RWPE1 (cell line): ENCODE results near the gene CXorf65.

ENCODE experiments used
- CTCF ChIA-PET: fragments of 350-600 bp; sonication (Branson Sonifier 250); formaldehyde crosslinking; extraction: SDS; loops from one replicate; lab custom pipeline; 2021; lab: Yijun Ruan, JAX
- POLR2A ChIA-PET: fragments of 400-600 bp; formaldehyde crosslinking; extraction: SDS; loops from one replicate; lab custom pipeline; 2020; ENCODE audit warnings: antibody characterized with exemption; ENCODE audit not compliant: low non-redundant PET; lab: Yijun Ruan, JAX
- DNase-seq: peaks from one replicate; pipeline ENCODE4 v3.0.0; 2012; ENCODE audit warnings: low spot score
- H3K27ac ChIP-seq: fragments of 450-650 bp; 2 replicates; pipeline ENCODE4 v1.5.1; 2017
- CTCF ChIP-seq: fragments of 450-650 bp; conservative IDR thresholded peaks from 2 replicates; pipeline ENCODE4 v1.5.1; 2017; ENCODE audit warnings: low read depth, mild to moderate bottlenecking

CXorf65 gene

DNA sequence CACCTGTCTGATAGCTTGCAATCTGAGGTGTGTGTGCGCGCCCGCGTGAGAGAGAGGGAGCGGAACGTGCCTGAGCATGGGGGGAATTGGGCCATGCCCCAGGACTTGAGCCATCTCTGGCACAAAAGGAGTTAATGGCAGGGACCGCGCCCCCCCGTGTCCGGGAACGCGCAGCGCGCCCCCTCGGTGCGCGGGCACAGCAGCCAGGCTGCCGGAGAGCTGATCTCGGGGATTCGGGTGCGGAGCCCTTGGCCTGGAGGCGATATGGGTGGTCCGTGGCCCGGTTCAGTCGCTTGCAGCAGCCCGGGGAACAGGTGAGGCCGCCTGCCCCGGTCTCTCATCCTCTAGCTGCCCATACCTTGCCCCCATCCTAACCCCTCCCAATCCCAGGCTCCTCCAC lies 38.1 kb upstream of the CXorf65 start, which contains the start of gene NLGN3:
TSS of gene NLGN3 (plus strand) at position 191 of the 400 bp plus-strand sequence. CDS start 2,909 bp downstream, outside the sequence.
- H3K27ac ChIP-seq = no peak within 1 kb of the TSS
- DNase-seq = no peak
- ChIA-PET CTCF (no interaction called here), POLR2A (no interaction called here)
- TF ChIP-seq CTCF = no peak

DNA sequence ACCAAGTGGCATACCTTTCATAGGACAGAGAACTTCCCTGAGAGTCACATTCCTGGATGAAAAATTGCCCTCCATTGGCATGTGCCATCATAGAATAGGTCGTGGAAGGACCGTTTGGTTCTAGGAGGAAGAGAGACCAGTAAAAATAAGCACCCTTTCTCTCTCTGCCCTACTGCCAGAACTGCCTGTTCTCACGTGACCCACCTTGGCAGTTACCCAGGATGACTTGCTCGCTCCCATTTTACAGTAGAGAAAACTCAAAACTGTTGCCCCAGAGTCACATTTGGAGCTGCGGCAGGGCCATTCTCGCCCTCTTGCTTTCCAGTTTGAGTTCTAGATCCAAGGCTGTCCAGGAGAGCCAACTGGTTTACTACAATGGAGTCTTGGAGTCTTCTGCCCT lies 37.0 kb upstream of the CXorf65 start:
- DNase-seq = no peak
- H3K27ac ChIP-seq = no peak overlapping the region
- no peak for TF ChIP-seq CTCF
- CTCF ChIA-PET = no interaction called here
- POLR2A ChIA-PET = no interaction called here

DNA sequence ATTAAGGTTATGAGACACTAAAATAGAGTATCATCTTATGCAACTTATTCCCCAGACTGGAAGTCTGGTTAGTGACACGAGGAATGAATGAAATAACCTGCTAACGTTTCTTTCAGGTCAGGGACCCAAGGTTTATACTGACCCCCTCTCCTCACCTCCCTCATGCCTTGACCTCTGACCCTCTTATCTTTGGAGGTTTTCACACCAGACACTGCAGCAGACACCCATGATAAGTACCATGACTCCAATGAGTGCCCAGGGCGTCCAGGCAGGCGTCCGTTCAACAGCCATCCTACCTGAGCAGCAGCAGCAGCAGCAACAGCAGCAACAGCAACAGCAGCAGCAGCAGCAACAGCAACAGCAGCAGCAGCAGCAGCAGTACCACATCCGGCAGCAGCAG lies 33.9 kb upstream of the CXorf65 start:
- ChIA-PET CTCF (no interaction called here), POLR2A (no interaction called here)
- DNase-seq = no peak
- no peak for TF ChIP-seq CTCF
- H3K27ac ChIP-seq = no peak overlapping the region

GRCh38 chrX:71131510-71131909 lies 25.0 kb upstream of the CXorf65 start:
- no peak overlapping the region for H3K27ac ChIP-seq
- no peak for TF ChIP-seq CTCF
- ChIA-PET POLR2A (no interaction called here), CTCF (no interaction called here)
- DNase-seq = no peak

DNA sequence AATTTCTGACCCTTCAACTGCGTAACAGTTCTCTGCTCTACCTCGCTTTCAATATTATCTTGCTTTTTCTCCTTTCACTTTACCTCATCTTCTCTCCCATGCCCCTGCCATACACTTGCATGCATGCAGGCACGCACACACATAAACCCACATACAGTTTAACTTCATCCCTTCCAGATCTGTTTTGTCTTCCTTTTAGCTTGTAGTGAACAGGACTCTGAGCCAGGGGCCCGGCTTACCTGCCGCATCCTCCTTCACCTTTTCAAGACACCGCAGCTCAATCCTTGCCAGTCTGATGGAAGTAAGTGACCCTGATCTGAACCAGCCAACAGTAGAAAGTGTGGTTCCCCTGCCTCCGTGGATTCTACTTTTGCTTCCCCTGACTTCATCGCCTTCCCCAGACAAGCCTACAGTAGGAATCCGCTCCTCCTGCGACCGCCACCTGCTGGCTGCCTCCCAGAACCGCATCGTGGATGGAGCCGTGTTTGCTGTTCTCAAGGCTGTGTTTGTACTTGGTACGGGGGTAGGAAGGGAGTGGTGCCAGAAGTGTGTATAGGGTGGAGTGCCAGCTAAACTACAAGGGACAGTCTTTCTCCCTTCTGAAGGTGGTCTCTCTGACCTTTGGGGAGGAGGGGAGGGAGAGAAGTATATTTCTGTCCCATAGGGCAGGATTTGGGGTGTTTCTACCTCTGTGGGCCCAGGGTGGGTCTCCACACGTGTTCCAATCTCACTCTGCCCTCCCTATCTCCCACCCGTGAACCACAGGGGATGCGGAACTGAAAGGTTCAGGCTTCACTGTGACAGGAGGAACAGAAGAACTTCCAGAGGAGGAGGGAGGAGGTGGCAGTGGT lies 22.6 kb upstream of the CXorf65 start:
- CTCF ChIA-PET = interaction anchor here (0.6 to 0.8 kb wide), 4 partner anchors 19 to 330 kb away, joined by 3 to 4 read pairs (median 3); no protein-coding TSS in a partner anchor
- H3K27ac ChIP-seq = no peak overlapping the region
- peak; percentile 35 for DNase-seq
- POLR2A ChIA-PET = no interaction called here
- TF ChIP-seq CTCF = peak; percentile 66

DNA sequence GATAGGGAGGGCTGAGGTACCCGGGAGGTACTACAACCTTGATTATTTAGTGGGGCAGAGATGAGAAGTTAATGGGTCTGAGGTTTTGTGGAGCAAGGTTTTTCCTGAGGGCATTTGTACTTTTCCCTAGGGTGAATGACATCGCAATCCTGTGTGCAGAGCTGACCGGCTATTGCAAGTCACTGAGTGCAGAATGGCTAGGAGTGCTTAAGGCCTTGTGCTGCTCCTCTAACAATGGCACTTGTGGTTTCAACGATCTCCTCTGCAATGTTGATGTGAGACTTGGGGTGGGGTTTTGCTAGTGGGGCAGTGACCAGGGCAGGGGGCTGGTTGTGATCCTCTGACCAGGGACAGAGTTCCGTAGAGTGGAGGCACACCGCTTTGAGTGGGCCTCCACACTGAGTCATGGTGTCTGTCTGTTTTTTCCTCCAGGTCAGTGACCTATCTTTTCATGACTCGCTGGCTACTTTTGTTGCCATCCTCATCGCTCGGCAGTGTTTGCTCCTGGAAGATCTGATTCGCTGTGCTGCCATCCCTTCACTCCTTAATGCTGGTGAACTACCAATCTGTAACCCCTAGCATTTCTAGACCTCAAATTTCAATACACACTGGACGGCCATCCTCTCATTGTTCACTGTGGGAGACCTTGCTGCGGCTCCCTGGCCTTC lies 21.8 kb upstream of the CXorf65 start:
- no peak for DNase-seq
- no peak overlapping the region for H3K27ac ChIP-seq
- ChIA-PET CTCF (interaction anchor here (0.6 to 0.7 kb wide), 2 partner anchors 20 to 32 kb away, joined by 3 to 4 read pairs; no protein-coding TSS in a partner anchor), POLR2A (no interaction called here)
- TF ChIP-seq CTCF = no peak
